K562 (cell line): ENCODE data around the gene COL6A1. TPM values are rescaled to one million over a fixed set of nuclear protein-coding genes. Genes with fewer than 3 reads are reported as not detected.

Experiments used
- ATAC-seq: fragments of 200-7000 bp; cut with Tn5 transposase; 3 replicates; pipeline ENCODE4 v1.9.1; 2020; ENCODE audit warnings: moderate library complexity
- BruUV-seq: library from RNA; stranded (reverse); fragments of 400-500 nt; replicated peaks from 2 replicates; lab custom pipeline; 2021; lab: Mats Ljungman, UMichigan
- CTCF ChIA-PET: fragments of 300-600 bp; formaldehyde crosslinking; extraction: SDS; loops from one replicate; lab custom pipeline; 2021; ENCODE audit warnings: low intra/inter-chr PET ratio; lab: Yijun Ruan, JAX
- POLR2A ChIA-PET: fragments of 300-600, 350-650 bp; sonication (Branson Sonifier 250); formaldehyde crosslinking; extraction: SDS; loops from one replicate; lab custom pipeline; 2021; ENCODE audit warnings: antibody characterized with exemption, inconsistent platforms; lab: Yijun Ruan, JAX
- DNase-seq, 4 experiments: peaks; one replicate each; pipeline versions ENCODE4 v3.0.0 to v3.0.0-alpha.2; 2011 to 2018; ENCODE audit warnings: low spot score in 3 of 4, mixed read lengths in 3 of 4; ENCODE audit errors: extremely low read depth in 1 of 4
- FAIRE-seq: peaks from 2 replicates; lab custom pipeline; 2011; peaks lifted over from hg19 to GRCh38; lab: Jason Lieb, UNC
- H2AFZ ChIP-seq: 2 replicates; pipeline ENCODE4 v1.6.0; 2011; ENCODE audit warnings: low read depth, low read length, control low read depth, inconsistent platforms
- H3K27ac ChIP-seq: fragments of 200-600 bp; 3 replicates; pipeline ENCODE4 v1.8.0; 2011; ENCODE audit warnings: low read depth, mild to moderate bottlenecking, control low read depth, inconsistent platforms, low read length, moderate library complexity, mixed read lengths; ENCODE audit errors: extremely low read depth
- H3K27me3 ChIP-seq, 2 experiments: fragments of 300-600 bp in 1 of 2; 2 replicates in 1 of 2; 3 replicates in 1 of 2; pipeline versions ENCODE4 v1.6.0 to v1.8.0; 2011; ENCODE audit warnings: inconsistent platforms in 2 of 2, low read length in 2 of 2, mild to moderate bottlenecking in 1 of 2, mixed read lengths in 1 of 2, moderate library complexity in 1 of 2; ENCODE audit not compliant: control insufficient read depth in 2 of 2, insufficient read depth in 2 of 2
- H3K36me3 ChIP-seq: fragments of 300-600 bp; 3 replicates; pipeline ENCODE4 v1.8.0; 2011; ENCODE audit warnings: mild to moderate bottlenecking, low read length, inconsistent platforms; ENCODE audit not compliant: control insufficient read depth, insufficient read depth
- H3K4me1 ChIP-seq, 2 experiments: fragments of 200-600 bp in 1 of 2; replicated peaks in 1 of 2; 2 replicates in 1 of 2; 3 replicates in 1 of 2; pipeline versions ENCODE4 v1.5.1 to v1.8.0; 2011; ENCODE audit warnings: inconsistent platforms in 2 of 2, low read length in 2 of 2, mild to moderate bottlenecking in 1 of 2, mixed read lengths in 1 of 2, moderate library complexity in 1 of 2; ENCODE audit not compliant: control insufficient read depth in 2 of 2, insufficient read depth in 2 of 2
- H3K4me2 ChIP-seq: 2 replicates; pipeline ENCODE4 v1.6.1; 2011; ENCODE audit warnings: low read length, control low read depth, inconsistent platforms, mixed read lengths; ENCODE audit not compliant: insufficient read depth
- H3K4me3 ChIP-seq: fragments of 200-600 bp; sonication (generic), shearing (Covaris generic); 2 replicates; pipeline ENCODE4 v1.5.1; 2016; ENCODE audit warnings: control low read depth, inconsistent platforms
- H3K79me2 ChIP-seq: fragments of 200-600 bp; 3 replicates; pipeline ENCODE4 v1.8.0; 2011; ENCODE audit warnings: low read length, inconsistent platforms; ENCODE audit not compliant: control insufficient read depth, insufficient read depth
- H3K9ac ChIP-seq, 2 experiments: 2 replicates each; pipeline versions ENCODE4 v1.6.0 to v1.6.1; 2011; ENCODE audit warnings: low read depth in 2 of 2, low read length in 2 of 2, control low read depth in 1 of 2, inconsistent platforms in 1 of 2, mild to moderate bottlenecking in 1 of 2, mixed read lengths in 1 of 2; ENCODE audit not compliant: insufficient read depth in 1 of 2
- H3K9me1 ChIP-seq: one replicate; pipeline ENCODE4 v1.6.0; 2011; ENCODE audit warnings: inconsistent platforms, mild to moderate bottlenecking, low read length, moderate library complexity; ENCODE audit not compliant: control insufficient read depth, insufficient read depth
- H3K9me3 ChIP-seq: replicated peaks from 2 replicates; pipeline ENCODE4 v1.5.1; 2011; ENCODE audit warnings: low read depth, low read length, inconsistent platforms; ENCODE audit not compliant: control insufficient read depth, insufficient read depth
- H4K20me1 ChIP-seq: replicated peaks from 2 replicates; pipeline ENCODE4 v1.6.1; 2011; ENCODE audit warnings: low read length, inconsistent platforms, mixed read lengths; ENCODE audit not compliant: control insufficient read depth, insufficient read depth
- CTCF ChIP-seq, 3 experiments: IDR thresholded peaks in 2 of 3; conservative IDR thresholded peaks in 1 of 3; 2 replicates each; pipeline ENCODE4 v1.5.1; 2011 to 2012; ENCODE audit warnings: low read length in 3 of 3, mild to moderate bottlenecking in 3 of 3, control low read depth in 2 of 3, improper control_type of control experiment in 1 of 3, inconsistent platforms in 1 of 3, low read depth in 1 of 3, mixed read lengths in 1 of 3, moderate library complexity in 1 of 3; ENCODE audit not compliant: insufficient read depth in 2 of 3
- FOSL1 ChIP-seq: fragments of 200-800 bp; sonication (Bioruptor generic); conservative IDR thresholded peaks from 2 replicates; pipeline ENCODE4 v1.6.1; 2016; ENCODE audit warnings: missing genetic modification characterization, missing compliant biosample characterization
- WGBS: fragments of 100-300 bp; shearing (Covaris generic); methylation state at CpG from one replicate; pipeline ENCODE4 v1.1.6; 2016; ENCODE audit warnings: low coverage, mixed read lengths; ENCODE audit not compliant: insufficient coverage; ENCODE audit errors: missing lambda C conversion rate; 5-methylcytosine and 5-hydroxymethylcytosine counted together
- in situ Hi-C: fragments of 300-500 bp; cut with MboI; formaldehyde crosslinking; loops from 4 replicates; pipeline ENCODE4 v1.15.0; 2018; ENCODE audit warnings: inconsistent platforms, mixed read lengths
- intact Hi-C: fragments of 100-400 bp; cut with micrococcal nuclease; formaldehyde crosslinking; loops from 2 replicates; pipeline ENCODE4 v1.14.2; 2022
- polyA plus RNA-seq, 8 experiments: library from polyadenylated mRNA; depleted of rRNA in 4 of 8; stranded (reverse) in 5 of 8; unstranded in 3 of 8; fragments of >200 nt; fragmentation: Nextera tagmentation in 2 of 8; fragmentation: Illumina TruSeq in 1 of 8; extraction: Ambion mirVana in 2 of 8; extraction: Trizol in 1 of 8; gene quantifications; 2 replicates each; pipeline versions ENCODE4 v1.2.1 to v1.2.3, GENCODE V29; 2011 to 2014; ENCODE audit warnings: inconsistent platforms in 1 of 8, missing spikeins in 1 of 8
- total RNA-seq, 7 experiments: library from RNA; depleted of rRNA in 6 of 7; stranded (reverse); fragments of >200 nt in 6 of 7; fragmentation: Illumina TruSeq in 2 of 7; extraction: Trizol in 2 of 7; gene quantifications; 2 replicates each; pipeline versions ENCODE4 v1.2.1 to v1.2.3, GENCODE V29; 2011 to 2021; ENCODE audit warnings: low replicate concordance in 1 of 7

Gene COL6A1
- total and polyA plus RNA-seq, 9 of the 15 experiments (the other 6 are each of a cell fraction or from before 2014, with no cell fraction given) = 0.07 to 1.3 (median 0.14) TPM; not detected in 3

GRCh38 chr21:45986316-45987051 lies 4.9 kb downstream of the COL6A1 start:
- intact Hi-C loops (no loop called here), in situ Hi-C loops (no loop called here)
- no peak overlapping the region for H3K4me2 ChIP-seq
- no peaks in the 10 kb centered on the region for H3K79me2 ChIP-seq
- no peak overlapping the region for H3K9ac ChIP-seq
- peaks cover 36 to 76% of the 10 kb centered on the region in 2 experiments for H3K27me3 ChIP-seq
- no peaks in the 10 kb centered on the region; the same call in 1 of the 2 replicates for H3K9me3 ChIP-seq
- POLR2A ChIA-PET = interaction anchor here (0.6 kb wide), 1 partner anchor 84 kb away, joined by 3 read pairs; no protein-coding TSS in a partner anchor
- no TSS peak for BruUV-seq
- peaks cover 2% of the 10 kb centered on the region for H3K9me1 ChIP-seq
- H3K36me3 ChIP-seq = no peaks in the 10 kb centered on the region
- TF ChIP-seq FOSL1 (tag) (no peak), CTCF (IDR thresholded peaks at IDR 0.05 in 2 of 3, conservative IDR thresholded peaks at IDR 0.05 in 1 of 3; ENCODE audit: insufficient read depth in 2 of 3, low read depth in 1 of 3, low read length in 3 of 3) (peak in 2 of 3 experiments; percentile 26 to 53; a peak in 3 of 6 replicates)
- DNase-seq (no peak), FAIRE-seq (no peak), ATAC-seq (no peak)
- H2AFZ ChIP-seq = no peak overlapping the region
- CTCF ChIA-PET = interaction anchor here (0.5 kb wide), 1 partner anchor 13 kb away, joined by 3 read pairs; no protein-coding TSS in a partner anchor
- 6% methylated on average over 31 of the region's 36 CpGs for WGBS
- H3K4me3 ChIP-seq = no peak overlapping the region
- no peak overlapping the region for H3K27ac ChIP-seq
- H3K4me1 ChIP-seq = peaks cover 0 to 62% of the 10 kb centered on the region in 2 experiments; a peak in 2 of 5 replicates
- peaks cover 6% of the 10 kb centered on the region; the same call in 1 of the 2 replicates for H4K20me1 ChIP-seq
